HG03575 (cell line): Measurements from ENCODE around the gene TXLNA.

ENCODE experiments used
- ATAC-seq: cut with Tn5 transposase; IDR thresholded peaks from one replicate; pipeline ENCODE4 v1.9.1; 2021; ENCODE audit not compliant: unreplicated experiment, insufficient number of reproducible peaks, low FRiP score; ENCODE audit errors: extremely low read depth

Gene TXLNA

DNA sequence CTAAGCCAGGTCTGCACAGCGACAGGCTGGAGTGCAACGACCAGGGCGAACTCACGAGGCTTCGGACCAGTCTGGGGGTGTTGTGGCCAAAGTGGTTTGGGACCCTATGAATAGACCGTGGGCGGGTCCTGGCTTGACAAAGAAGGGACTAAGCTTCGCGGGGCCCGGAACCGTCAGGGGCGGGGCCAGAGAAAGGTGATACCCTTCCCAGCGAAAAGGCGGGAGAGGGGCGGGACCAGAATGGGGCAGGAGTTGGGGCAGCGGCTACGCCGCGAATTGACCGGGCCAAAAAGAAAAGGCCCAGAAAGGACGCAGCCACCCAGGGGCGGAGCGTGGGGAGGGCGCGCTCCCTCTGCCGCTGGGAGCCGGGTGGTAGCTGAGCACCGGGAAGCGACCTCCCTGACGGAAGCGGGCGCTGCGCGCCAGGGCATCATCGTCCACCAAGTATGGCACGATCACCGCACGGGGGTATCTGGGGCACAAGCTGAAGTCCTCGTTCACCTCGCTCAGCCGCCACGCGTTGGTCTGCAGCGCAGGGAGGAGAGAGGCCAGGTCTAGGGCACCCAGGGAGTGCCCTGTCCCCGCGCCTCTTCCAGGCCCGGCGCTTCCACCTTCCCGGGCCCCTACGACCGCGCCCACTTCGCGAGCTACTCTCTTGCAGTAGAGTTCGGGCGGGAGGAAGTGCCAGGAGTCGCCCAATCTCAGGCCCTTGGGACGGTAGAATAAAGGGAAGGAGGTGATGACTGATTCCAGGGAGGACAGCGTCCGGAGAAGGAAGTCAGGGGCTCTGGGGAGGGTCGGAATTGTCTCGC lies 60.9 kb downstream of the TXLNA start:
- ATAC-seq, result no peak

DNA sequence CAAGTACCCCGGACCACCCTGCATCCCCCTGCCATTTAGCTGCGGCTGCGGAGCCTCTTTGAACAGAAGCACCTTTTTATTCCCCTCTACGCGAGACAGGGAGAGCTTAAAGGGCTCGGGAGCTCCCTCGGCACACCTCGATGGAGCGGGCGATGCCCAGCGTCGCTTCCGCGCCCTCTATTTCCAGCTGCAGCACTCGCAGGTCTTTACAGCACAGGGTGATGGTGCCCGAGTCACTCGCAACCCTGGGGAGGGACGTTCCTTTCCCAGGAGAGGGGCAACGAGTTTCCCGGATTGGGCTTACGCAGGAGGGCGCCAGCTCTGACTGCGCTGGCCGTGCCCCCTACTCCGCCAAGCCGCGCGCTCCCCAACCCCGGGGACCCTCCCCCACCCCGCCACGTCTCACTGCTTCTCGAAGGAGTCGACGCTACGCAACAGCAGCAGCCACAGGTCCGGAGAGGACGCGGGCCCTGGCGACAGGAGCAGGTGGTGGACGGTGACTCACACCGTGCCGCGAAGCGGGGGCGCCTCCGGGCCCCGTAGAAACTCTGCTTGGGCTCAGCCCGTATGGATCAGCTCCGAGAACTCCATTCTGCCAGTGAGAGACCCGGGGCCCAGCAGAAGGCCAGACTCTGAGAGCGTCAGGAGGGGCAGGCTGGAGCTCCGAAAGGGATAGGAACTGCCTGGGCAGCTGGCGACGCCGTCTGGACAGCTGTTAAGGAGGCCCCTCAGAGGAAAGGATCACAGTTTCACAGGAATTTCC lies 61.7 kb downstream of the TXLNA start:
- no peak for ATAC-seq

DNA sequence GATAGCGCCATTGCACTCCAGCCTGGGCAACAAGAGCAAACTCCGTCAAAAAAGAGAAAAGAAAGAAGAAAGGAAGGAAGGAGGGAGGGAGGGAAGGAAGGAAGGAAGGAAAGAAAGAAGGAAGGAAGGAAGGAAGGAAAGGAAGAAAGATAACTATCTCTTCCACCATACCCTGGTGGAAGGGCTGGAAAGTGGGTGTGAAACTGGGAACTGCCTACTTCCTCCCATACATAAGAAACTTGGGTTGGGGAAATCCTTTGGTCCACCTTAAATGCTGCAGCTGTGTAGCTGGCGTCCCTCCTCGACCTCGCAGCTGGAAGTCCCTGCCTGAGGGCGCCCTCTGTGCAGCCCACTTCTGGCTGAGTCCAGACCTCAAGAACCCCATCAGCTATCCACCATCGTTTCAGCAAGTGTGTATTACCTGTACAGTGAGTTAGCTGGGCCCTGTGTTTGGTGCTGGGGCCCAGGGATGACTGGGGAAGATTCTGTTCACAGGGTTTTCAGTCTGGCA lies 62.9 kb downstream of the TXLNA start:
- ATAC-seq, result no peak

DNA sequence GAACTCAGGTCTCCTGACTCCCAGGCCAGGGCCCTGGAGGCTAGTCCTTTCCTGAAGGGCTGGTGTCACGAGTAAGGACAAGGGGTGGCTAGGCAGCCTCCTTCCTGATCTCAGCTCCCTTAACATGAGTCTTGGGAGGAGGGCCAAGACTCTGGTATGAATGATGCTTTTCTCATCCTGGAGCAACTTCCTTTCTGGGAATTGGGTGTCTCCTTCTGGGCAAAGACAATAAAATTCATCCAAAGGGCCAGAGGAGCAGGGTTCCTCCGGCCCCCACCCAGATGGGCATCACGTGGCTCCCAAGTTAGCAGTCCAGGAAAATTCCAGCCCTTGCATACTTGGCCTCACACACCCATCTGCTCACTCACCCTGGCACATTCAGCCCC lies 67.4 kb downstream of the TXLNA start, which contains the start of gene FAM167B:
TSS of gene FAM167B (plus strand) at position 335 of the 386 bp plus-strand sequence. CDS start 200 bp downstream, outside the sequence.
- no peak for ATAC-seq

DNA sequence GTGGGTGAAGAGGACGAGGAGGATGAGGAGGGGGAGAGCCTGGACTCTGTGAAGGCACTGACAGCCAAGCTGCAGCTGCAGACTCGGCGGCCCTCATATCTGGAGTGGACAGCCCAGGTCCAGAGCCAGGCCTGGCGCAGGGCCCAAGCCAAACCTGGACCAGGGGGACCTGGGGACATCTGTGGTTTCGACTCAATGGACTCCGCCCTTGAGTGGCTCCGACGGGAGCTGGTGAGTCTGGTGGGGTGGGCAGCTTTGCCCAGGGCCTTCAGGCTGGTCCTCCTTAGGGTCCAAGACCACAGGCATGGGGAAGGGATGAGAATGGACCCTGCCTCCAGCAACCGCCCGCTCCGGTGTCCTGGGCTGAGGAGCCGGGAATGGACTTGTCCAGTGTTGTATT lies 68.0 kb downstream of the TXLNA start:
- ATAC-seq, result no peak
